ENCODE data around the gene ARID3A.

ARID3A gene

GRCh38 chr19:913080-913748, 12.6 kb upstream of the ARID3A start, which contains the start of gene R3HDM4:
Gene R3HDM4, minus strand, starts transcription at chr19:913219. Its CDS starts 62 bp downstream, at chr19:913157.
- TF ChIP-seq CTCF (IDR thresholded peaks at IDR 0.05; ENCODE audit: low read depth, low read length, missing control alignments) = no peak
- no peak for DNase-seq (ENCODE audit: low read depth)
- peak within 1 kb of the TSS; percentile 78 for H3K4me3 ChIP-seq (ENCODE audit: low read depth, low read length)
- in situ Hi-C loops (cut with HindIII; ENCODE audit: low sequenced_read_pairs) = no loop called here

- H3K4me3 ChIP-seq (ENCODE audit: low read depth, low read length) = no peak overlapping the region
- in situ Hi-C loops (cut with HindIII; ENCODE audit: low sequenced_read_pairs) = no loop called here
- no peak for DNase-seq (ENCODE audit: low read depth)
- TF ChIP-seq CTCF (IDR thresholded peaks at IDR 0.05; ENCODE audit: low read depth, low read length, missing control alignments) = no peak
Observed at GRCh38 chr19:916645-917322, 9.1 kb upstream of the ARID3A start.

- H3K4me3 ChIP-seq (ENCODE audit: low read depth, low read length) = no peak within 1 kb of the TSS
- in situ Hi-C loops (cut with HindIII; ENCODE audit: low sequenced_read_pairs) = no loop called here
- peak; percentile 43 for TF ChIP-seq CTCF (IDR thresholded peaks at IDR 0.05; ENCODE audit: low read depth, low read length, missing control alignments)
- no peak for DNase-seq (ENCODE audit: low read depth)
Observed at GRCh38 chr19:917323-918151, 8.3 kb upstream of the ARID3A start, which contains the start of gene KISS1R. Gene KISS1R, plus strand, starts transcription at chr19:917333. Its CDS starts 170 bp downstream, at chr19:917503.

- in situ Hi-C loops (cut with HindIII; ENCODE audit: low sequenced_read_pairs) = no loop called here
- no peak for DNase-seq (ENCODE audit: low read depth)
- no peak for TF ChIP-seq CTCF (IDR thresholded peaks at IDR 0.05; ENCODE audit: low read depth, low read length, missing control alignments)
- no peak overlapping the region for H3K4me3 ChIP-seq (ENCODE audit: low read depth, low read length)
Observed at GRCh38 chr19:918152-918437, 7.7 kb upstream of the ARID3A start.

- no peak for DNase-seq (ENCODE audit: low read depth)
- H3K4me3 ChIP-seq (ENCODE audit: low read depth, low read length) = no peak overlapping the region
- no peak for TF ChIP-seq CTCF (IDR thresholded peaks at IDR 0.05; ENCODE audit: low read depth, low read length, missing control alignments)
- in situ Hi-C loops (cut with HindIII; ENCODE audit: low sequenced_read_pairs) = no loop called here
Observed at GRCh38 chr19:918481-919198, 7.2 kb upstream of the ARID3A start.

Data from astrocyte of the cerebellum (primary cell).